HG02571 (cell line): Measurements from ENCODE around the gene CHST14.
A peak's percentile ranks its signal among the peaks of the same experiment; 100 is the strongest.

Experiments used
- ATAC-seq: cut with Tn5 transposase; IDR thresholded peaks from one replicate; pipeline ENCODE4 v1.9.1; 2021; ENCODE audit warnings: mild to moderate bottlenecking, moderate library complexity; ENCODE audit not compliant: unreplicated experiment

CHST14 gene

DNA sequence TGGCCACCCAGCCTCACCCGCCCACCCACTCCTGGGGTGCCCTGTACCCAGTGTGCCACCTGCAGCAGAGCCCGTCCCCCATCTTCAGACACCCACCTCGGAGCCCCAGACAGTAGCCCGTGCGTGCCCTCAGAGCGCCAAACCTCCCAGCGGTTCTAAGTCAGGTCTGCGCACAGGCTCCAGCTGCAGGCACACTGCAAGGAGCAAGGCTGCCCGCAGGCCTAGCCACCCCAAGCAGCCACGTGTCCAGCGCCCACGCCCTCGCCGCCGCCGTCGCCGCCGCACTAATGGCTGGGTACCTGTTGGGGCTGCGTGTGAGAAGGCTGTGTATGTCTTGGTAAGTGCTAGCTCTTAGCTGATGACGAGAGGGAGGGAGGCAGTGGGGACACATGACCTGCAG lies 8.8 kb upstream of the CHST14 start:
- ATAC-seq: no peak

- ATAC-seq: no peak
Observed at GRCh38 chr15:40463279-40463678, 7.5 kb upstream of the CHST14 start.

DNA sequence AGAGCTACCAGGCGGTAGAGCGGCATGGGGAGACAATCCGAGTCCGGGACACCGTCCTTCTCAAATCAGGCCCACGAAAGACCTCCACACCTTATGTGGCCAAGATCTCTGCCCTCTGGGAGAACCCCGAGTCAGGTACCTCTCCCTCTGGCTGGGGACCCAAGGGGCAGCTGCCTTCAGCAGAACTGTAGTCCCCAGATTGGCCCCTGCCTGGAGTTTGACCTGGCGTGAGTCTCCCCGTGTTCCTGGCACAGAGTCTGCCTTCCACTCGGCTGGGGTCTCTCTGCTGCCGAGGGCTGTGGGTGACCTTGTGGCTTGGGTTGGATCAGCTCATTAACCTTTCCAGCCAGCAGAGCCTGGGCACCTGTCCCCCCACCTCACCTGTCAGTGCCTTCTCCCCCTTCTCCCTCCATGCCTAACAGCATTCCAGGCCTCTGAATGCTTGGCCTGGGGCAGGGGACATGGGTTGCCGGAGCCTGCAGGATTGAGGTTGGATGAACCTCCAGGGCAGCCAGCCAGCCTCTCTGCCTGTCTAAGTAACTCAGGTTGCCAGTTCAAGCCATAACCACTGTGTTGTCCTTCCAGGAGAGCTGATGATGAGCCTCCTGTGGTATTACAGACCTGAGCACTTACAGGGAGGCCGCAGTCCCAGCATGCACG lies 6.8 kb upstream of the CHST14 start:
- no peak for ATAC-seq

- no peak for ATAC-seq
Observed at GRCh38 chr15:40464595-40465185, 6.1 kb upstream of the CHST14 start.

DNA sequence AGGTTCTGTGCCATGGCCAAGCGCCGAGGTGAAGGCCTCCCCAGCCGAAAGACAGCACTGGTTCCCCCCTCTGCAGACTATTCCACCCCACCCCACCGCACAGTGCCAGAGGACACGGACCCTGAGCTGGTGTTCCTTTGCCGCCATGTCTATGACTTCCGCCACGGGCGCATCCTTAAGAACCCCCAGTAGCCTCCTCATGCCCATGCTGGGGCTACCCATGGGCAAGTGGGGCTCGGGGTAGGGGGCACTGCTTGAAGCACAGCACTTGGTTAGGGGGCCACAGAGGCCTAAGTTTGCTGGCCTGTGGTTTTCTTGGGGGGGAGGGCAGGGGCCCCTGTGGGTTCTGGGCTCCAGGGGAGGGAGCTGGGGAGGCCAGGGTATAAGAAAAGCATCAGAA lies 4.8 kb upstream of the CHST14 start:
- ATAC-seq: no peak

- no peak for ATAC-seq
Observed at GRCh38 chr15:40466426-40467260, 4.1 kb upstream of the CHST14 start.

- ATAC-seq: no peak
Observed at GRCh38 chr15:40467261-40467615, 3.5 kb upstream of the CHST14 start.

GRCh38 chr15:40468898-40469331 lies 1.9 kb upstream of the CHST14 start:
- ATAC-seq: no peak

DNA sequence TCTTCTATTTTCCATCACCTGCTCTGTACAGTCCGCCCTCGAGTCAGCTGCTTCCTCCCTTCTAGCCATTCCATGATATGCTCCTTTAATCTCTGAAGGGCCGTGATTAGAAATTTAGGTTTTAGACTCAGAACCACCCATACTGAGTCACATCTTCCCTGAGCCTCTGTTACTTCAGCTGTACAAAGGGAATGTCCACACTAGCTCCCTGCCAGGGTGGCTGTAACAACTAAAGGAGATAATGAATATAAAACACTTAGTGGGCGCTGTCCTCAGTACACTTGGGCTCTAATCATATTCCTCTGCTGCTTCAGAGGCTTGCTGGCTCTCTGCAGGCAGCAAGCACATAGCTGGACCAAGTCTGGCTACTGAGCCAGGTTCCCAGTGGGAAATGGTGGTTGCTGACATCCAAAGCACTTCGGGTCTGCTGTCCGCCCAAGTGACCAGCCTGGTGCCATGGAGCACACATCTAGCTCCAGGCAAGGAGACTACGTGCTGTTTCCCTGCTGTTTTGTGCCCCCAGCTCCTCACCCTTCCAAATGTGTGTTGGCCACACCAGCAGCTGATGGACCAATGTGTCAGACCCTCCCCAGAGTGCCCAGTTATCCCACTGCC lies 901 bp upstream of the CHST14 start:
- ATAC-seq: no peak

- ATAC-seq: peak; percentile 35
Observed at GRCh38 chr15:40471105-40471807, 472 bp downstream of the CHST14 start.

- peak; percentile 22 for ATAC-seq
Observed at GRCh38 chr15:40471808-40472150, 995 bp downstream of the CHST14 start.

DNA sequence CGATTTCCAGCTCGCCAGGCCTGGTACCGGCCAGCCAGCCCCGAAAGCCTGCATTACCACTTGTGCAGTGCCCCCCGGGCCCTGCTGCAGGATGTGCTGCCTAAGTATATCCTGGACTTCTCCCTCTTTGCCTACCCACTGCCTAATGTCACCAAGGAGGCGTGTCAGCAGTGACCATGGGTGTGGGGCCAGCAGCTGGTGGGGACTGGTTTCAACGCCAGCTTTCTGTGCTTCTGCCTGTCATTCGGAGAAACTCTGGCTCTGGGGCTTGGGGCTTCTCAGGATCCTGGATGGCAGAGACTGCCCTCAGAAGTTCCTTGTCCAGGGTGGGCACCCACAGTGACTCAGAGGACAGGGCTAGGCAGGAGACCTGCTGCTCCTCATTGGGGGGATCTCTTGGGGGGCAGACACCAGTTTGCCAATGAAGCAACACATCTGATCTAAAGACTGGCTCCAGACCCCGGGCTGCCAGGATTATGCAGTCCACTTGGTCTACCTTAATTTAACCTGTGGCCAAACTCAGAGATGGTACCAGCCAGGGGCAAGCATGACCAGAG lies 1.5 kb downstream of the CHST14 start:
- ATAC-seq: no peak

GRCh38 chr15:40474581-40474980 lies 3.8 kb downstream of the CHST14 start:
- ATAC-seq: no peak

DNA sequence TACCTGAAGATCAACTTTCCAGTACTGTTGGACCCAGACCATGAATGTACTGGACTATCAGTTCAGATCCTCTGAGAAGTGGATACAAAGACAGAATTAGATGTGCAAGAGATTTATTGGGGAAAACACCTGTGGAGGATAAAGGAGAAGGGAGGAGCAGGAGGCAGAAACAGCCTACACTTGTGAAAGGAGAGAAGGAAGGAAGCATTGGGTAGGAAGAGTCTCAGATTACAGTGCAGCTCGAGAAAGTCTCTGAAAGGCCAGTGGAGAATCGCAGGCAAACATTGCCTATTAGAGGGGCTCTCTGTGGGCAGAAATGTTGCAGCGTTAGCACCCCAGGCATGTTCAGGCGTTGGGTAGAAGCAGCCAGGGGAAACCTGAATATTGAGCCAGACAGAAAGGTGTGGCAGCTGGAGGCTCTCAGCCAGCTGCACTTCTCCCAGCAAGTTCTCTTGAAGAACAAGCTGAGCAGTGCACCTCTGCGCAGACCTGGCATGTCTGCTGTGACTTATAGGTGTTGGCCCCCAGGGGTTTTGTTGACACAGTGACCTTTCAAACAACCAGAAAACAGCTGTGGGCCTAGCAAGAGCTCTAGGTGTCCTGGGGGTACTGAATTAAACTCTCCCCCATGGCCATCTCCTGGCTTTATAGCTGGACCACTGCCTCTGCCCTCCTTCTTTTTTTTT lies 7.0 kb downstream of the CHST14 start:
- no peak for ATAC-seq

DNA sequence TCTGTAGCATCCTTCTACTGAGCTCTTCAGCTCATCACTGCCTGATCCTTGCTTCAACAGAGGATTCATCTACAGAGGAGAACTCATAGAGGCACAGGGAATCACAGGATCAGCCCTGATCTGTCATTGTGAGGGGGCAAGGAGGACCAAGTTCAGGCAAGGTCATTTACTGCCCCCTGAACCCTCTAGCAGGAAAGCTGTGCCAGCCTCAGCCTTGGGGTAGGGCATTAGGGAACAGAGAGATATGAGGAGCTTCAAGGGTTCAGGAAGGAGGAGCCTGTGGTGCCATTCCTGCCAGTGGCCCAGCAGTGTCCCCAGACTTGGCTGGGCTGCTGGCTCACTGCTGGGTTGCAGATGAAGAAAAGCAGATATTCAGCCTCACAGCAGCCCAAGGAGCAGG lies 8.2 kb downstream of the CHST14 start:
- ATAC-seq: no peak

- ATAC-seq: no peak
Observed at GRCh38 chr15:40481341-40482074, 10.7 kb downstream of the CHST14 start.

- no peak for ATAC-seq
Observed at GRCh38 chr15:40483919-40484318, 13.1 kb downstream of the CHST14 start.

GRCh38 chr15:40486066-40486770 lies 15.4 kb downstream of the CHST14 start:
- ATAC-seq: no peak
